Measurements from ENCODE around the gene BEND6.

The BEND6 gene

DNA sequence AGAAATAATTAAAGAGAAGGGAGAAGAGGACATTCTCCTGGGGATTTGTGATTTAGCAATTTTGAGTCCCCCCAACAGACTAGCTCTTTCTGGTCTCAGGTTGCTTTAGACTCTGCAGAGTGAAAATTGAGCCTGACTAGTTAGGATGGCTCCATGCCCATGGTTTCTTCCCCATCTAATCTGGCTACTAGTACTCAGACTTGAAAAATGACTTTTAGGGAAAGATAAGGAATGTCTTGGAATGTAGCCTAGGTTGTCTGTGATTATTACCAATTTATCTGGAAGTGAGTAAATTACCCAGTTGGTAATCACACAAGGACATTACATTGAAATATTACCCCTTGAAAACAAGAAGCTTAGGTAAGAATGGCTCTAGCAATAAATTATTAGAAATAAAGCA lies 4.2 kb downstream of the BEND6 start:
- Histone ChIP-seq H3K27me3 (ENCODE audit: low read depth, low read length) (peaks cover 1% of the 10 kb centered on the region), H3K36me3 (ENCODE audit: control insufficient read depth in 1 of 2, insufficient read depth in 2 of 2, low read length in 2 of 2) (no peaks in the 10 kb centered on the region), H3K27ac (ENCODE audit: low read length) (no peak overlapping the region), H3K4me3 (ENCODE audit: low read depth in 1 of 2, low read length in 2 of 2) (no peak overlapping the region), H3K9me3 (ENCODE audit: control insufficient read depth in 1 of 2, low read length in 2 of 2) (no peaks in the 10 kb centered on the region), H3K4me1 (ENCODE audit: control insufficient read depth in 1 of 2, insufficient read depth in 2 of 2, low read length in 2 of 2) (peaks cover 0 to 3% of the 10 kb centered on the region in 2 donors)

DNA sequence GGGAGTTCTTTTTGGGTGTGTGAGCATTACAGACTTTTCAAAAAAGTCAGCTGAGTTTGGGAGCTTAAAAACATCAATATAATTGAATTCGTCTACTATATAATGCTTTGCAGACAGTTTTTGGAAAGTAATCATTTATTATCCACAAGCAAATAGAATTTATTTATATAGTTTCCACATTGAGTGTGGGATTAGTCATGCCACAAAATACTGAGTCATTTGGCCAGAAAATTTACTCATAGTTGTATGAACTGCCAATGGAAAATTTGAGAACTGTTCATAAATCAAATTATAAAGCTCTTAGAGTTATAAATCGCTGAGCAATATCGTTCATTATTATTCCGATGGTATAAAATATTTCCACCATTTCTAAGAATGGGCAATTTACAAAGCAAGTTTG lies 5.0 kb downstream of the BEND6 start:
- no peaks in the 10 kb centered on the region for H3K36me3 ChIP-seq (ENCODE audit: control insufficient read depth in 1 of 2, insufficient read depth in 2 of 2, low read length in 2 of 2)
- no peaks in the 10 kb centered on the region for H3K9me3 ChIP-seq (ENCODE audit: control insufficient read depth in 1 of 2, low read length in 2 of 2)
- H3K27ac ChIP-seq (ENCODE audit: low read length): no peak overlapping the region
- H3K4me1 ChIP-seq (ENCODE audit: control insufficient read depth in 1 of 2, insufficient read depth in 2 of 2, low read length in 2 of 2): peaks cover 0 to 3% of the 10 kb centered on the region in 2 donors
- no peaks in the 10 kb centered on the region for H3K27me3 ChIP-seq (ENCODE audit: low read depth, low read length)
- no peak overlapping the region for H3K4me3 ChIP-seq (ENCODE audit: low read depth in 1 of 2, low read length in 2 of 2)

DNA sequence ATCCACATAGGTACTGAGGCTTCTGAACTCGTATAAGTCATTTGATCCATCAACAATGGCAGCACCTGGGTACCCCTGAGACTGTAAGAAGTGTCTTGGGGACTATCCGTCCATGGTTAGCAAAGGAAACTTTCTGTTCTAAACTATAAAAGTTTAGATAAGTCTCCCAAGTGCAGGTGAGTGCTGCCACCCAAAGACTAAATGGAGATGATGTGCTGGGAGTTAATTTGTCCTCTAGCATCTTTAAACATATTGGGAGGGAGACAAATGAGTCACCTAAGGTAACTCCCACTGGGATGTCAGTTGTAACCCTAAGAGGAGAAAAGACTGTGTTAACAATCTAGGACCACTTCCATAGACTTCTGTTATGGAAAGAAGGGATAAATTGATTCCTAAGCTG lies 6.2 kb downstream of the BEND6 start:
- H3K4me1 ChIP-seq (ENCODE audit: control insufficient read depth in 1 of 2, insufficient read depth in 2 of 2, low read length in 2 of 2): no peaks in the 10 kb centered on the region
- H3K4me3 ChIP-seq (ENCODE audit: low read depth in 1 of 2, low read length in 2 of 2): no peak overlapping the region
- no peak overlapping the region for H3K27ac ChIP-seq (ENCODE audit: low read length)

DNA sequence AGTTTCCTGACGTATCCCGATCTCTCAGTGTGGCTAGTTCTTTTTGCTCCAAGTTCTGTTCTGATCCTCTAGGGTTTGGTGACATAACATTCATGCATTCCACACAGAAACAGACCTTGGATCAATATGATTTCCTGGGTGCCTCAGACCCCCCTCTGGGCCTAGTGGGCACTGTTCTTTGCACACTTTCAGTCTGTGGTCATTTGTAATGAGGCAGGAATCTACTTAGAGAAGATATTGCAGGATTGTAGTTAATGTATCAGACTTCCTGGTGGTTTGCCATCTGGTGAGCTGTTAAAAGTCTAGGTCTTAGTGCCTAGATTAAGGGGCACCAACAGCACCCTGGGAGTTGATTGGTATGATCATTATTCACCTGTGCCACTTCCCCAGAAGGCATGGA lies 7.5 kb downstream of the BEND6 start:
- no peak overlapping the region for H3K27ac ChIP-seq (ENCODE audit: low read length)
- no peaks in the 10 kb centered on the region for H3K9me3 ChIP-seq (ENCODE audit: control insufficient read depth in 1 of 2, low read length in 2 of 2)
- no peaks in the 10 kb centered on the region for H3K27me3 ChIP-seq (ENCODE audit: low read depth, low read length)
- no peaks in the 10 kb centered on the region for H3K4me1 ChIP-seq (ENCODE audit: control insufficient read depth in 1 of 2, insufficient read depth in 2 of 2, low read length in 2 of 2)
- no peaks in the 10 kb centered on the region for H3K36me3 ChIP-seq (ENCODE audit: control insufficient read depth in 1 of 2, insufficient read depth in 2 of 2, low read length in 2 of 2)
- no peak overlapping the region for H3K4me3 ChIP-seq (ENCODE audit: low read depth in 1 of 2, low read length in 2 of 2)

More for the DNA sequence above, 6.2 kb downstream of the BEND6 start:
- no peaks in the 10 kb centered on the region for H3K9me3 ChIP-seq (ENCODE audit: control insufficient read depth in 1 of 2, low read length in 2 of 2)
- no peaks in the 10 kb centered on the region for H3K27me3 ChIP-seq (ENCODE audit: low read depth, low read length)
- no peaks in the 10 kb centered on the region for H3K36me3 ChIP-seq (ENCODE audit: control insufficient read depth in 1 of 2, insufficient read depth in 2 of 2, low read length in 2 of 2)

- no peaks in the 10 kb centered on the region for H3K36me3 ChIP-seq (ENCODE audit: control insufficient read depth in 1 of 2, insufficient read depth in 2 of 2, low read length in 2 of 2)
- no peaks in the 10 kb centered on the region for H3K9me3 ChIP-seq (ENCODE audit: control insufficient read depth in 1 of 2, low read length in 2 of 2)
- no peak overlapping the region for H3K27ac ChIP-seq (ENCODE audit: low read length)
- H3K4me3 ChIP-seq (ENCODE audit: low read depth in 1 of 2, low read length in 2 of 2): no peak overlapping the region
- H3K27me3 ChIP-seq (ENCODE audit: low read depth, low read length): no peaks in the 10 kb centered on the region
- no peaks in the 10 kb centered on the region for H3K4me1 ChIP-seq (ENCODE audit: control insufficient read depth in 1 of 2, insufficient read depth in 2 of 2, low read length in 2 of 2)
These were observed 8.1 kb downstream of the BEND6 start for GRCh38 chr6:56963043-56963442.

- Histone ChIP-seq H3K9me3 (ENCODE audit: control insufficient read depth in 1 of 2, low read length in 2 of 2) (no peaks in the 10 kb centered on the region), H3K4me1 (ENCODE audit: control insufficient read depth in 1 of 2, insufficient read depth in 2 of 2, low read length in 2 of 2) (no peaks in the 10 kb centered on the region), H3K27me3 (ENCODE audit: low read depth, low read length) (no peaks in the 10 kb centered on the region), H3K36me3 (ENCODE audit: control insufficient read depth in 1 of 2, insufficient read depth in 2 of 2, low read length in 2 of 2) (no peaks in the 10 kb centered on the region), H3K4me3 (ENCODE audit: low read depth in 1 of 2, low read length in 2 of 2) (no peak overlapping the region), H3K27ac (ENCODE audit: low read length) (no peak overlapping the region)
These were observed 8.9 kb downstream of the BEND6 start for GRCh38 chr6:56963793-56964192.

DNA sequence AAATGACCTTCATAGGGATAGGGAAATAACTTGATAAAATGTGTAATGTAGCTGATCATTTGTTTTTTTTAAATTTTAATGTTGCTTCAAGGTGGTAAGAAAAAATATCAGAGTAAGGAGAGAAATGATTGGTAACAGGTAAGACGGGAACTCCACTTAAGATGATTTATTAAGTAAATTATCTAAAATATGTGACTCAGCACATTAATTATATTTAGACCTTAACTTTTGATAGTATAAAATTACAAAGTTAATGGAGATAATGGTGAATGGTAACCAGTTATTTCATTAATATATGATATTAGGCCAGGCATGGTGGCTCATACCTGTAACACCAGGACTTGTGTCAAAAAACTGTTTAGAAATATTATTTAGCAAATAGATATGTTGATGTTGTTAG lies 10.2 kb downstream of the BEND6 start:
- Histone ChIP-seq H3K4me3 (ENCODE audit: low read depth in 1 of 2, low read length in 2 of 2) (no peak overlapping the region), H3K27me3 (ENCODE audit: low read depth, low read length) (no peaks in the 10 kb centered on the region), H3K27ac (ENCODE audit: low read length) (no peak overlapping the region), H3K4me1 (ENCODE audit: control insufficient read depth in 1 of 2, insufficient read depth in 2 of 2, low read length in 2 of 2) (no peaks in the 10 kb centered on the region), H3K36me3 (ENCODE audit: control insufficient read depth in 1 of 2, insufficient read depth in 2 of 2, low read length in 2 of 2) (no peaks in the 10 kb centered on the region), H3K9me3 (ENCODE audit: control insufficient read depth in 1 of 2, low read length in 2 of 2) (no peaks in the 10 kb centered on the region)

- no peaks in the 10 kb centered on the region for H3K36me3 ChIP-seq (ENCODE audit: control insufficient read depth in 1 of 2, insufficient read depth in 2 of 2, low read length in 2 of 2)
- no peaks in the 10 kb centered on the region for H3K27me3 ChIP-seq (ENCODE audit: low read depth, low read length)
- H3K27ac ChIP-seq (ENCODE audit: low read length): no peak overlapping the region
- H3K4me1 ChIP-seq (ENCODE audit: control insufficient read depth in 1 of 2, insufficient read depth in 2 of 2, low read length in 2 of 2): no peaks in the 10 kb centered on the region
- no peak overlapping the region for H3K4me3 ChIP-seq (ENCODE audit: low read depth in 1 of 2, low read length in 2 of 2)
- peaks cover 0 to 2% of the 10 kb centered on the region in 2 donors for H3K9me3 ChIP-seq (ENCODE audit: control insufficient read depth in 1 of 2, low read length in 2 of 2)
These were observed 15.9 kb downstream of the BEND6 start for GRCh38 chr6:56970849-56971248.

GRCh38 chr6:56977192-56977591 lies 22.3 kb downstream of the BEND6 start:
- H3K4me1 ChIP-seq (ENCODE audit: control insufficient read depth in 1 of 2, insufficient read depth in 2 of 2, low read length in 2 of 2): no peaks in the 10 kb centered on the region
- H3K9me3 ChIP-seq (ENCODE audit: control insufficient read depth in 1 of 2, low read length in 2 of 2): peaks cover 0 to 14% of the 10 kb centered on the region in 2 donors
- no peak overlapping the region for H3K27ac ChIP-seq (ENCODE audit: low read length)
- H3K36me3 ChIP-seq (ENCODE audit: control insufficient read depth in 1 of 2, insufficient read depth in 2 of 2, low read length in 2 of 2): no peaks in the 10 kb centered on the region
- H3K4me3 ChIP-seq (ENCODE audit: low read depth in 1 of 2, low read length in 2 of 2): no peak overlapping the region
- no peaks in the 10 kb centered on the region for H3K27me3 ChIP-seq (ENCODE audit: low read depth, low read length)

- Histone ChIP-seq H3K36me3 (ENCODE audit: control insufficient read depth in 1 of 2, insufficient read depth in 2 of 2, low read length in 2 of 2) (no peaks in the 10 kb centered on the region), H3K4me1 (ENCODE audit: control insufficient read depth in 1 of 2, insufficient read depth in 2 of 2, low read length in 2 of 2) (no peaks in the 10 kb centered on the region), H3K27me3 (ENCODE audit: low read depth, low read length) (no peaks in the 10 kb centered on the region), H3K9me3 (ENCODE audit: control insufficient read depth in 1 of 2, low read length in 2 of 2) (peaks cover 0 to 14% of the 10 kb centered on the region in 2 donors), H3K4me3 (ENCODE audit: low read depth in 1 of 2, low read length in 2 of 2) (no peak overlapping the region), H3K27ac (ENCODE audit: low read length) (no peak overlapping the region)
These were observed 23.6 kb downstream of the BEND6 start for GRCh38 chr6:56978530-56978929.

- no peaks in the 10 kb centered on the region for H3K27me3 ChIP-seq (ENCODE audit: low read depth, low read length)
- no peak overlapping the region for H3K27ac ChIP-seq (ENCODE audit: low read length)
- H3K4me1 ChIP-seq (ENCODE audit: control insufficient read depth in 1 of 2, insufficient read depth in 2 of 2, low read length in 2 of 2): no peaks in the 10 kb centered on the region
- no peaks in the 10 kb centered on the region for H3K9me3 ChIP-seq (ENCODE audit: control insufficient read depth in 1 of 2, low read length in 2 of 2)
- no peak overlapping the region for H3K4me3 ChIP-seq (ENCODE audit: low read depth in 1 of 2, low read length in 2 of 2)
- H3K36me3 ChIP-seq (ENCODE audit: control insufficient read depth in 1 of 2, insufficient read depth in 2 of 2, low read length in 2 of 2): no peaks in the 10 kb centered on the region
These were observed 29.5 kb downstream of the BEND6 start for GRCh38 chr6:56984361-56984760.

- Histone ChIP-seq H3K4me3 (ENCODE audit: low read depth in 1 of 2, low read length in 2 of 2) (no peak overlapping the region), H3K9me3 (ENCODE audit: control insufficient read depth in 1 of 2, low read length in 2 of 2) (no peaks in the 10 kb centered on the region), H3K36me3 (ENCODE audit: control insufficient read depth in 1 of 2, insufficient read depth in 2 of 2, low read length in 2 of 2) (no peaks in the 10 kb centered on the region), H3K4me1 (ENCODE audit: control insufficient read depth in 1 of 2, insufficient read depth in 2 of 2, low read length in 2 of 2) (no peaks in the 10 kb centered on the region), H3K27ac (ENCODE audit: low read length) (no peak overlapping the region), H3K27me3 (ENCODE audit: low read depth, low read length) (no peaks in the 10 kb centered on the region)
These were observed 30.0 kb downstream of the BEND6 start for GRCh38 chr6:56984884-56985283.

All from muscle layer of duodenum (tissue), 2 donors.